Measurements from ENCODE around the gene CD36.

DNA sequence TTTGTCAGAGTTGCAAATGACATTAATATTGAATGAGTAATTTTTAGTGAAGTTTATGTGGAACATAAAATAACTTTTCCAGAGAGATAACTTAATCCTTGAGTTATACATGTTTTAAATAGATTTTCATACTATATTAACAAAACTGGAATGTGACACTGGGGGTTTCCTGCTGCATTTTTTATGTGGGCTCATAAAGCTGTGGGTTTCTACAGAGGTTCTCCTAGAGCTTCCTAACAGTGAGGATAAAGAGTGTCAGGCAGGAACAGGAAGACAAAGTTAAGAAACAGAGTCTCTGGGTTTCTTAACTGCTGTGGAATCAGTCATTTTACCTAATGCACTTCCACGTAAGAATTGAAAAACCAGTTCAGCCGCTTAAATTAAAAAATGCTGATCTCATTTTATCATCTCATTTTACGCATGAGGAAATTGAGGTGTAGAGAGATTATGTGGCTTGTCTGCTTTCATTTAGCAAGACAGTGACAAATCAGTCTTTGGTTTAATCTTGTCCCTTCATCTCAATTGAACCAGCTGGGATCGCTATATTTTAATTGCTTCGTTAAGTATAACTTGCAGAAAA, 5.0 kb downstream of the CD36 start:
- TF ChIP-seq POLR2A (IDR thresholded peaks at IDR 0.05) (no peak), CTCF (IDR thresholded peaks at IDR 0.05) (no peak)

All from testis (tissue), 2 donors.